Measurements from ENCODE around the gene MOV10L1. TPM values are rescaled to one million over a fixed set of nuclear protein-coding genes. Genes with fewer than 3 reads are reported as not detected.

The MOV10L1 gene
- total and polyA plus RNA-seq, 2 donors (not counting 1 experiment from before 2014, with no cell fraction given): 0.03 to 0.83 TPM

GRCh38 chr22:50184004-50184901 lies 94.4 kb downstream of the MOV10L1 start:
- Histone ChIP-seq H3K4me2 (ENCODE audit: extremely low read depth, insufficient read depth, low read length) (peak overlapping the region; percentile 5), H3K27me3 (ENCODE audit: control insufficient read depth, insufficient read depth, low read length) (no peaks in the 10 kb centered on the region), H3K4me1 (ENCODE audit: control insufficient read depth, extremely low read depth, insufficient read depth, low read length) (peaks cover 5% of the 10 kb centered on the region), H3K79me2 (ENCODE audit: control insufficient read depth, insufficient read depth, low read length) (peaks cover 16% of the 10 kb centered on the region), H3K36me3 (ENCODE audit: control insufficient read depth, insufficient read depth, low read length) (peaks cover 5% of the 10 kb centered on the region), H2AFZ (ENCODE audit: low read length) (peak overlapping the region; percentile 23), H3K9ac (ENCODE audit: insufficient read depth, low read length) (no peak overlapping the region), H4K20me1 (ENCODE audit: control insufficient read depth, extremely low read depth, insufficient read depth, low read length) (no peaks in the 10 kb centered on the region), H3K9me3 (ENCODE audit: control insufficient read depth, insufficient read depth, low read depth, low read length) (no peaks in the 10 kb centered on the region), H3K4me3 (replicated peaks in 1 of 4; ENCODE audit: control extremely low read depth in 1 of 4, insufficient read depth in 1 of 4, low read depth in 3 of 4, low read length in 4 of 4) (no peak overlapping the region), H3K27ac (ENCODE audit: insufficient read depth, low read length) (no peak overlapping the region)
- DNase-seq (ENCODE audit: low read depth in 2 of 2): peak; percentile 51
- TF ChIP-seq EZH2 (IDR thresholded peaks at IDR 0.05; ENCODE audit: low read length, missing control alignments): no peak
- TF ChIP-seq CTCF (conservative IDR thresholded peaks at IDR 0.05 in 1 of 2, IDR thresholded peaks at IDR 0.05 in 1 of 2; ENCODE audit: low read depth in 1 of 2, low read length in 2 of 2): no peak

GRCh38 chr22:50184902-50185374 lies 95.1 kb downstream of the MOV10L1 start:
- Histone ChIP-seq H2AFZ (ENCODE audit: low read length) (peak overlapping the region; percentile 96), H3K4me2 (ENCODE audit: extremely low read depth, insufficient read depth, low read length) (peak overlapping the region; percentile 87), H3K9me3 (ENCODE audit: control insufficient read depth, insufficient read depth, low read depth, low read length) (no peaks in the 10 kb centered on the region), H3K79me2 (ENCODE audit: control insufficient read depth, insufficient read depth, low read length) (peaks cover 19% of the 10 kb centered on the region), H3K4me1 (ENCODE audit: control insufficient read depth, extremely low read depth, insufficient read depth, low read length) (peaks cover 10% of the 10 kb centered on the region), H4K20me1 (ENCODE audit: control insufficient read depth, extremely low read depth, insufficient read depth, low read length) (no peaks in the 10 kb centered on the region), H3K9ac (ENCODE audit: insufficient read depth, low read length) (peak overlapping the region; percentile 53), H3K27me3 (ENCODE audit: control insufficient read depth, insufficient read depth, low read length) (no peaks in the 10 kb centered on the region), H3K4me3 (replicated peaks in 1 of 4; ENCODE audit: control extremely low read depth in 1 of 4, insufficient read depth in 1 of 4, low read depth in 3 of 4, low read length in 4 of 4) (peak overlapping the region; percentile 41 to 58 (median 48)), H3K36me3 (ENCODE audit: control insufficient read depth, insufficient read depth, low read length) (peaks cover 5% of the 10 kb centered on the region), H3K27ac (ENCODE audit: insufficient read depth, low read length) (no peak overlapping the region)
- TF ChIP-seq EZH2 (IDR thresholded peaks at IDR 0.05; ENCODE audit: low read length, missing control alignments) (no peak), CTCF (conservative IDR thresholded peaks at IDR 0.05 in 1 of 2, IDR thresholded peaks at IDR 0.05 in 1 of 2; ENCODE audit: low read depth in 1 of 2, low read length in 2 of 2) (no peak)
- no peak for DNase-seq (ENCODE audit: low read depth in 2 of 2)

GRCh38 chr22:50185375-50186087 lies 95.7 kb downstream of the MOV10L1 start, which contains the start of gene TRABD:
TSS of gene TRABD (plus strand) at chr22:50185913. CDS start at chr22:50193061, 7,148 bp downstream.
- Histone ChIP-seq H3K27ac (ENCODE audit: insufficient read depth, low read length) (peak within 1 kb of the TSS; percentile 44), H3K79me2 (ENCODE audit: control insufficient read depth, insufficient read depth, low read length) (peaks cover 23% of the 10 kb centered on the region)
- peak; percentile 79 to 88 for DNase-seq (ENCODE audit: low read depth in 2 of 2)

More at GRCh38 chr22:50185375-50186087, 95.7 kb downstream of the MOV10L1 start, which contains the start of gene TRABD:
- H4K20me1 ChIP-seq (ENCODE audit: control insufficient read depth, extremely low read depth, insufficient read depth, low read length): no peaks in the 10 kb centered on the region
- peak within 1 kb of the TSS; percentile 65 for H3K9ac ChIP-seq (ENCODE audit: insufficient read depth, low read length)
- H2AFZ ChIP-seq (ENCODE audit: low read length): peak within 1 kb of the TSS; percentile 96
- H3K36me3 ChIP-seq (ENCODE audit: control insufficient read depth, insufficient read depth, low read length): peaks cover 5% of the 10 kb centered on the region
- H3K4me1 ChIP-seq (ENCODE audit: control insufficient read depth, extremely low read depth, insufficient read depth, low read length): peaks cover 14% of the 10 kb centered on the region
- peak within 1 kb of the TSS; percentile 87 for H3K4me2 ChIP-seq (ENCODE audit: extremely low read depth, insufficient read depth, low read length)
- H3K27me3 ChIP-seq (ENCODE audit: control insufficient read depth, insufficient read depth, low read length): no peaks in the 10 kb centered on the region
- peak within 1 kb of the TSS; percentile 45 to 68 (median 61) for H3K4me3 ChIP-seq (replicated peaks in 1 of 4; ENCODE audit: control extremely low read depth in 1 of 4, insufficient read depth in 1 of 4, low read depth in 3 of 4, low read length in 4 of 4)
- no peaks in the 10 kb centered on the region for H3K9me3 ChIP-seq (ENCODE audit: control insufficient read depth, insufficient read depth, low read depth, low read length)
- TF ChIP-seq EZH2 (IDR thresholded peaks at IDR 0.05; ENCODE audit: low read length, missing control alignments) (no peak), CTCF (conservative IDR thresholded peaks at IDR 0.05 in 1 of 2, IDR thresholded peaks at IDR 0.05 in 1 of 2; ENCODE audit: low read depth in 1 of 2, low read length in 2 of 2) (no peak)

Measured in fibroblast of lung (primary cell).